ENCODE data around the gene MAST4.

DNA sequence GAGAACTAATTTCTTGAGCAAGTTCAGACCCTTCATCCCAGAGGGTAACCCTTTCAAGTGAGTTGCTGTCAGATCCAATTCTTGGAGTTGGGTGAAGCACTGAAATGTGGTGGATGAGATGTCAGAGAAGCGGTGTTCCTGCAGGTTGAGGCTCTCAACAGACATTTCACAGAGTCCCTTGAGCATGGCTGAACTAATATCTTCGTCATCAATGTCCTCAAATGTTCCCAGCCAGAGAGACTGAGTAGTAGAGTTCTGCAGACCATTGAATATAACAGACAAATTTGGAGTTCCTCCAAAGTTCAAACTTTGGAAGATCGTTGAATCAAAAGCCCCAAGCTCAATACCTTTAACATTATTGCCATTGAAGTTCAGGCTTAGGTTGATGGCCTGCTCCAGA is 587.7 kb downstream of the MAST4 start:
- TF ChIP-seq, protein P1, sequence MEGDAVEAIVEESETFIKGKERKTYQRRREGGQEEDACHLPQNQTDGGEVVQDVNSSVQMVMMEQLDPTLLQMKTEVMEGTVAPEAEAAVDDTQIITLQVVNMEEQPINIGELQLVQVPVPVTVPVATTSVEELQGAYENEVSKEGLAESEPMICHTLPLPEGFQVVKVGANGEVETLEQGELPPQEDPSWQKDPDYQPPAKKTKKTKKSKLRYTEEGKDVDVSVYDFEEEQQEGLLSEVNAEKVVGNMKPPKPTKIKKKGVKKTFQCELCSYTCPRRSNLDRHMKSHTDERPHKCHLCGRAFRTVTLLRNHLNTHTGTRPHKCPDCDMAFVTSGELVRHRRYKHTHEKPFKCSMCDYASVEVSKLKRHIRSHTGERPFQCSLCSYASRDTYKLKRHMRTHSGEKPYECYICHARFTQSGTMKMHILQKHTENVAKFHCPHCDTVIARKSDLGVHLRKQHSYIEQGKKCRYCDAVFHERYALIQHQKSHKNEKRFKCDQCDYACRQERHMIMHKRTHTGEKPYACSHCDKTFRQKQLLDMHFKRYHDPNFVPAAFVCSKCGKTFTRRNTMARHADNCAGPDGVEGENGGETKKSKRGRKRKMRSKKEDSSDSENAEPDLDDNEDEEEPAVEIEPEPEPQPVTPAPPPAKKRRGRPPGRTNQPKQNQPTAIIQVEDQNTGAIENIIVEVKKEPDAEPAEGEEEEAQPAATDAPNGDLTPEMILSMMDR (IDR thresholded peaks at IDR 0.05; ENCODE audit: low read length): no peak
- TF ChIP-seq EZH2phosphoT487 (IDR thresholded peaks at IDR 0.05; ENCODE audit: low read length): no peak

All from MM.1S (cell line).